A549 treated with GW870086 at 1 μM for 4 hours (cell line): ENCODE data around the gene CDK15. TPM values are rescaled to one million over a fixed set of nuclear protein-coding genes. Genes with fewer than 3 reads are reported as not detected.

Experiments used
- total RNA-seq: library from RNA; stranded (reverse); fragments of 200-300 nt; extraction: Qiagen RNA extraction; gene quantifications from 5 replicates; pipeline ENCODE4 v1.2.3, GENCODE V29; 2022; ENCODE audit warnings: low read depth

The CDK15 gene
- not detected in 5 replicates for total RNA-seq

GRCh38 chr2:201806442-201807170 lies at the start of gene CDK15:
CDK15 (plus strand) TSS chr2:201806537; CDS start chr2:201806665, 128 bp downstream.

DNA sequence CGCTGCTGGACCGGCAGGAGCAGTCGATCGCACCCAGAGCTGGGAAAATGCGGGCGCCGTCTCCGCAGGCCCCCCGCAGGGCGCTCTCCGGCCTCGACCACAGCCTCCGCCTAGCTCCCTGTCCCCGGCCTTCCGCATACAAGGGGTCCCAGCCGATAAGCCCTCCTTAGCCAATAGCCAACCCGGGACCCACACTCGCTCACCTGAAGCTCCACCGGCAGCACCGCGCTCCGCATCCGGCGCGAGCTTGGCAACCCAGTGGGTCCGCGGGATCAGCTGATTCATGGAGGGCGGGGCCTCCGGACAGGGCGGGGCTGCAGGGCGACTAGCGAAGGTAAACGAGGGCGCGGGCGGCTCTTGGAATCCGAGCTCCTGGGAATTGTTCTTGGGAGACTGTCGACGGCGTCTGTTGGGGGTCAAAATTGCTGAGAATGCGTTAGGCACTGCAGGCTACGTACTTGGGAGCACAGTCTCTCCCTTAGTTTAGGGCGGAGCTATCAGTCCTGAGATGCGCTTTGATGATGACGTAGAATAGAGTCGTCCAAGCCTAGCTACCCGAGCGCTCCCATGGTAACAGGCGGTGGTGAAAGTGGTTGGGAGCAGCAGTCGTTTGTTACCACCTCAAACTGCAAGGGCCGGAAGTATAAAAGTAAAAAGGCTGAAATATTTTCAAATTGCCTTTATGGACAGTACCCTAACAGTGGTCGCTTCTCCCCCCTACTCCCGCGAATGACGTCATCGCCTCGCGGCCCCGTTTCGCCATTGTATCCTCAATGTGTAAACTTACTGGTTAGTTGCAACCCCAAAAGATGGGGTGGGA lies 25.5 kb upstream of the CDK15 start, which contains the start of gene ALS2:
TSS of gene ALS2 (minus strand) at position 260 of the 820 bp plus-strand sequence. CDS start 12,048 bp downstream, outside the sequence.

Other genes starting within 250 kb of the CDK15 start
- 16.7 to 22.5 TPM (median 19.9 TPM) in 5 replicates for gene TMEM237, start 163.0 kb upstream of the CDK15 start, total RNA-seq
- 0.07 to 0.14 TPM (median 0.13 TPM) in 3 of 5 replicates, not detected in the others for gene MPP4, start 107.9 kb upstream of the CDK15 start, total RNA-seq
- 8.6 to 13.2 TPM (median 11.8 TPM) in 5 replicates for gene ALS2, start 25.6 kb upstream of the CDK15 start, total RNA-seq
- gene FZD7, start 227.3 kb downstream of the CDK15 start, total RNA-seq, result 5.5 to 7.3 TPM (median 6.6 TPM) in 5 replicates